Brain microvascular endothelial cell (primary cell): ENCODE results near the gene FLCN.
"Not testable (repeated sequence)": the region's sequence is repeated elsewhere in the genome, so short reads cannot be mapped to it uniquely, and the experiment has no call there.

ENCODE experiments used
- DNase-seq: peaks from one replicate; pipeline ENCODE4 v3.0.0-alpha.2; 2020
- H3K27ac ChIP-seq: fragments of 250-450 bp; sonication (Bioruptor Pico); 2 replicates; pipeline ENCODE4 v1.5.1; 2020; ENCODE audit warnings: mild to moderate bottlenecking, moderate library complexity
- H3K27me3 ChIP-seq: fragments of 250-450 bp; sonication (Bioruptor Pico); replicated peaks from 2 replicates; pipeline ENCODE4 v1.5.1; 2020; ENCODE audit warnings: mild to moderate bottlenecking
- H3K36me3 ChIP-seq: fragments of 250-450 bp; sonication (Bioruptor Pico); replicated peaks from 2 replicates; pipeline ENCODE4 v1.5.1; 2020; ENCODE audit warnings: mild to moderate bottlenecking
- H3K4me3 ChIP-seq: 2 replicates; pipeline ENCODE4 v1.5.1; 2011; ENCODE audit warnings: low read depth, mild to moderate bottlenecking, control low read depth, low read length, moderate library complexity
- in situ Hi-C: cut with HindIII; loops from 2 replicates; pipeline ENCODE4 v1.10.0; 2017; ENCODE audit warnings: low sequenced_read_pairs, low pct_ligation_motif_present
- TF ChIP-seq, protein P1 (sequence below): IDR thresholded peaks from 2 replicates; pipeline ENCODE4 v1.5.1; 2011; ENCODE audit warnings: low read depth, mild to moderate bottlenecking, moderate library complexity, low read length, control low read depth, inconsistent platforms; ENCODE audit errors: missing control alignments

The FLCN gene

GRCh38 chr17:17198281-17198680 lies 38.7 kb downstream of the FLCN start:
- in situ Hi-C loops = no loop called here
- TF ChIP-seq, protein P1, sequence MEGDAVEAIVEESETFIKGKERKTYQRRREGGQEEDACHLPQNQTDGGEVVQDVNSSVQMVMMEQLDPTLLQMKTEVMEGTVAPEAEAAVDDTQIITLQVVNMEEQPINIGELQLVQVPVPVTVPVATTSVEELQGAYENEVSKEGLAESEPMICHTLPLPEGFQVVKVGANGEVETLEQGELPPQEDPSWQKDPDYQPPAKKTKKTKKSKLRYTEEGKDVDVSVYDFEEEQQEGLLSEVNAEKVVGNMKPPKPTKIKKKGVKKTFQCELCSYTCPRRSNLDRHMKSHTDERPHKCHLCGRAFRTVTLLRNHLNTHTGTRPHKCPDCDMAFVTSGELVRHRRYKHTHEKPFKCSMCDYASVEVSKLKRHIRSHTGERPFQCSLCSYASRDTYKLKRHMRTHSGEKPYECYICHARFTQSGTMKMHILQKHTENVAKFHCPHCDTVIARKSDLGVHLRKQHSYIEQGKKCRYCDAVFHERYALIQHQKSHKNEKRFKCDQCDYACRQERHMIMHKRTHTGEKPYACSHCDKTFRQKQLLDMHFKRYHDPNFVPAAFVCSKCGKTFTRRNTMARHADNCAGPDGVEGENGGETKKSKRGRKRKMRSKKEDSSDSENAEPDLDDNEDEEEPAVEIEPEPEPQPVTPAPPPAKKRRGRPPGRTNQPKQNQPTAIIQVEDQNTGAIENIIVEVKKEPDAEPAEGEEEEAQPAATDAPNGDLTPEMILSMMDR = no peak
- Histone ChIP-seq H3K4me3 (no peak overlapping the region), H3K27me3 (no peaks in the 10 kb centered on the region), H3K27ac (no peak overlapping the region), H3K36me3 (no peaks in the 10 kb centered on the region)
- no peak for DNase-seq

DNA sequence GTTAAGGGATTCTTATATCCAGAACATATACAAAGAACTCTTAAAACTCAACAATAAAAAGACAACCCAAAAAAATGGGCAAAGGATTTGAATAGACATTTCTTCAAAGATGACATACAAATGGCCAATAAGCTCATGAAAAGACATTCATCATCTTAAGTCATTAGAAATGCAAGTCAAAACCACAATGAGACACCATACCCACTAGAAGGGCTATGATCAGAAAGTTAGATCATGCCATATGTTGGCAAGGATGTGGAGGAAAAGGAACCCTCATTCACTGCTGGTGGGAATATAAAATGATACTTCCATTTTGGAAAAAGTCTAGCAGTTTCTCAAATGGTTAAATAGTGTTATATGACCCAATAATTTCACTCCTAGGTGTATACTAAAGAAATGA lies 40.2 kb downstream of the FLCN start:
- in situ Hi-C loops = no loop called here
- Histone ChIP-seq H3K4me3 (no peak overlapping the region), H3K27ac (no peak overlapping the region), H3K27me3 (no peaks in the 10 kb centered on the region), H3K36me3 (no peaks in the 10 kb centered on the region)
- TF ChIP-seq, protein P1 = no peak
- no peak for DNase-seq

GRCh38 chr17:17195466-17195865 lies 41.5 kb downstream of the FLCN start:
- H3K27me3 ChIP-seq, H3K36me3 ChIP-seq, H3K27ac ChIP-seq, in situ Hi-C loops, H3K4me3 ChIP-seq, DNase-seq: not testable (repeated sequence)

- in situ Hi-C loops = no loop called here
- no peak overlapping the region for H3K4me3 ChIP-seq
- peaks cover 19% of the 10 kb centered on the region for H3K36me3 ChIP-seq
- TF ChIP-seq, protein P1 = no peak
- DNase-seq = no peak
- H3K27ac ChIP-seq = no peak overlapping the region
- no peaks in the 10 kb centered on the region for H3K27me3 ChIP-seq
Observed at GRCh38 chr17:17191961-17192381, 45.0 kb downstream of the FLCN start.

DNA sequence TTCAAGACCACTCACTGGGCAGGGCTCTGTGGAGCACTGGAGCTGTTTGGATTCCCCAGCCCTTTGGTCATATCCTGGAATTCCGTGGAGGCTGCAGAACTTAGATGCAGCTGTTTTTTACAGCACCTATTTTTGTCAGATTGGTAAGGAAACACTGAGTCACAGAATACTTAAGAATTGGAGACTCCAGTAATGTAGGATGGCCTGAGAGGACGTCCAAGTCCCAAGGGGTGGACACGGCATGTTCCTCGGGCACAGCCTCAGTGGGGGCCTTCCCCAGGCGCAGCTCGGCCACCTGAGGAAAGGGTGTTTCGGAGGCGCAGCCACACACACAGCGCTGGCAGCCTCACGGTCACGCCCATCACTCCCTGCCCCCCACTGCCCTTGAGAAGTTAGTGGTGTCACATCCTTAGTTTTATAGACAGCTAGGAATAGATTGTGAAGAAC lies 45.6 kb downstream of the FLCN start:
- Histone ChIP-seq H3K27ac (no peak overlapping the region), H3K4me3 (no peak overlapping the region), H3K27me3 (no peaks in the 10 kb centered on the region), H3K36me3 (peaks cover 21% of the 10 kb centered on the region)
- TF ChIP-seq, protein P1 = no peak
- in situ Hi-C loops = no loop called here
- DNase-seq = peak; percentile 56

- H3K36me3 ChIP-seq = peaks cover 26% of the 10 kb centered on the region
- TF ChIP-seq, protein P1 = no peak
- H3K27me3 ChIP-seq = no peaks in the 10 kb centered on the region
- in situ Hi-C loops = no loop called here
- DNase-seq = no peak
- H3K4me3 ChIP-seq = no peak overlapping the region
- H3K27ac ChIP-seq = no peak overlapping the region
Observed at GRCh38 chr17:17190188-17190587, 46.8 kb downstream of the FLCN start.
